ENCODE measurements around the gene CT83.

The CT83 gene, protein sequence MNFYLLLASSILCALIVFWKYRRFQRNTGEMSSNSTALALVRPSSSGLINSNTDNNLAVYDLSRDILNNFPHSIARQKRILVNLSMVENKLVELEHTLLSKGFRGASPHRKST

GRCh38 chrX:116462822-116463221 lies at the start of gene CT83:
CT83 (minus strand) TSS chrX:116462976; CDS start chrX:116462856, 120 bp downstream.
- Histone ChIP-seq H3K27me3 (replicated peaks; ENCODE audit: control insufficient read depth, insufficient read depth, low read length) (no peaks in the 10 kb centered on the region), H3K4me3 (replicated peaks; ENCODE audit: low read depth, low read length) (no peak within 1 kb of the TSS), H3K36me3 (ENCODE audit: control insufficient read depth, insufficient read depth, low read length) (no peaks in the 10 kb centered on the region)
- DNase-seq (ENCODE audit: extremely low read depth, insufficient read length) = no peak
- TF ChIP-seq CTCF (IDR thresholded peaks at IDR 0.05; ENCODE audit: insufficient read depth, low read length, poor library complexity, severe bottlenecking) = no peak

- DNase-seq (ENCODE audit: extremely low read depth, insufficient read length) = no peak
Measured at GRCh38 chrX:116499780-116500179, 37.0 kb upstream of the CT83 start.

DNA sequence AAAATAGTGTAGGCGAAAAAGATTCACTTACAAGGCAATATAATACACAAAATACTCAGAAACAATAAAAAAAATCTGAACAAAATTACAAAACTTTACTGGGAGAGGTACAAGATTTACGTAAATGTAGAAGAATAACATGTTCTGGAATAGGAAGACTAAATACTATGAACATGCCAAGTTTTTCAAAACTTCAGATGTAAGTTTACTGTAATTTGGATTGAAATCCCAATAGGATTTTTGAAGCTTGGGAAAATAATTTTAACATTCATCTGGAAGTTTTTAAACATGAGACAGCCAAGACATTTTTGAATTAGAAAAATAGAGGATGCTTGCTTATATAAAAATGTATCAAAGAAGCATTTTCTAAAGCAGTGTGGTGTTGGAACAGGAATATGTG lies 30.5 kb upstream of the CT83 start:
- TF ChIP-seq CTCF (IDR thresholded peaks at IDR 0.05; ENCODE audit: insufficient read depth, low read length, poor library complexity, severe bottlenecking) = no peak
- DNase-seq (ENCODE audit: extremely low read depth, insufficient read length) = no peak
- no peaks in the 10 kb centered on the region for H3K27me3 ChIP-seq (replicated peaks; ENCODE audit: control insufficient read depth, insufficient read depth, low read length)
- no peaks in the 10 kb centered on the region for H3K36me3 ChIP-seq (ENCODE audit: control insufficient read depth, insufficient read depth, low read length)
- no peak overlapping the region for H3K4me3 ChIP-seq (replicated peaks; ENCODE audit: low read depth, low read length)

More at GRCh38 chrX:116499780-116500179, 37.0 kb upstream of the CT83 start:
- no peaks in the 10 kb centered on the region for H3K27me3 ChIP-seq (replicated peaks; ENCODE audit: control insufficient read depth, insufficient read depth, low read length)
- no peak overlapping the region for H3K4me3 ChIP-seq (replicated peaks; ENCODE audit: low read depth, low read length)
- H3K36me3 ChIP-seq (ENCODE audit: control insufficient read depth, insufficient read depth, low read length) = no peaks in the 10 kb centered on the region
- no peak for TF ChIP-seq CTCF (IDR thresholded peaks at IDR 0.05; ENCODE audit: insufficient read depth, low read length, poor library complexity, severe bottlenecking)

DNA sequence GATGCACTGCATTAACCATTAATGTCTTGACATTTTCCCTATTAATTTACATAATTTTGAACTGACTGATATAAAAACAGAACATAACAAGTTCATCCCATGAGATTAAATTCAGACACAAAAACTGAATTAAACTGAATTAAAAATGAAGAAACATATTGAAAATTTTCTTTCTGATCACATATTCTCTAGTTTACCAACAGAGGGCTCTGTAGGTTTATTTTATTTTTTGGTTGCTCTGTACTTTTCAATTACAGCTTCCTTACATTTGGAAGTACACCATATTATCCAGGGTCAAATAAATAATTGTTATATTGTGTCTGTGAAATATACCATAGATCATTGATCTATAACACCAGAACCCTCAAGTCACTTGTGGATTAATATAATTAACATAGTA lies 27.3 kb upstream of the CT83 start:
- peak; percentile 29 for TF ChIP-seq CTCF (IDR thresholded peaks at IDR 0.05; ENCODE audit: insufficient read depth, low read length, poor library complexity, severe bottlenecking)
- no peak for DNase-seq (ENCODE audit: extremely low read depth, insufficient read length)
- H3K27me3 ChIP-seq (replicated peaks; ENCODE audit: control insufficient read depth, insufficient read depth, low read length) = no peaks in the 10 kb centered on the region
- H3K4me3 ChIP-seq (replicated peaks; ENCODE audit: low read depth, low read length) = no peak overlapping the region
- no peaks in the 10 kb centered on the region for H3K36me3 ChIP-seq (ENCODE audit: control insufficient read depth, insufficient read depth, low read length)

DNA sequence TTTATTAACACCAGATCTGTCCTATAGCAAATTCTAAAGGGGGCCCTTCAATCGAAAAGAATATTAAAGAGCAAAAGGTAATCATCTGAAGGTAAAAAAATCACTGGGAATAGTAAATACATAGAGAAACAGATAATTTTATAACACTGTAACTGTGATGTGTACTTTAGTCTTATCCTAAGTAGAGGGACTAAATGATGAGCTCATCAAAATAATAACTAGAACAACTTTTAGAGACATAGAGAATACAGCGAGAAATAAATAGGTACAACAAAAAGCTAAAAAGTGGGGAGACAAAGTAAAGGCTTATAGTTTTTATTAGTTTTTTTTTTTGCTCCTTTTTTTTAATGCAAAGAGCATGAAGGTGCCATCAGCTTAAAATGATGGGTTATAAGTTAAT lies 17.3 kb upstream of the CT83 start:
- Histone ChIP-seq H3K4me3 (replicated peaks; ENCODE audit: low read depth, low read length) (no peak overlapping the region), H3K36me3 (ENCODE audit: control insufficient read depth, insufficient read depth, low read length) (no peaks in the 10 kb centered on the region), H3K27me3 (replicated peaks; ENCODE audit: control insufficient read depth, insufficient read depth, low read length) (no peaks in the 10 kb centered on the region)
- DNase-seq (ENCODE audit: extremely low read depth, insufficient read length) = no peak
- TF ChIP-seq CTCF (IDR thresholded peaks at IDR 0.05; ENCODE audit: insufficient read depth, low read length, poor library complexity, severe bottlenecking) = no peak

GRCh38 chrX:116449156-116449555 lies 13.6 kb downstream of the CT83 start:
- H3K36me3 ChIP-seq (ENCODE audit: control insufficient read depth, insufficient read depth, low read length) = no peaks in the 10 kb centered on the region
- no peak for TF ChIP-seq CTCF (IDR thresholded peaks at IDR 0.05; ENCODE audit: insufficient read depth, low read length, poor library complexity, severe bottlenecking)
- DNase-seq (ENCODE audit: extremely low read depth, insufficient read length) = no peak

More at GRCh38 chrX:116449156-116449555, 13.6 kb downstream of the CT83 start:
- H3K27me3 ChIP-seq (replicated peaks; ENCODE audit: control insufficient read depth, insufficient read depth, low read length) = no peaks in the 10 kb centered on the region
- H3K4me3 ChIP-seq (replicated peaks; ENCODE audit: low read depth, low read length) = no peak overlapping the region
